IMR-90 (cell line): ENCODE measurements around the gene ATP2A3. TPM values are rescaled to one million over a fixed set of nuclear protein-coding genes. Genes with fewer than 3 reads are reported as not detected.

Source experiments
- ATAC-seq: fragments of 200-7000 bp; cut with Tn5 transposase; 2 replicates; pipeline ENCODE4 v1.9.1; 2020; ENCODE audit warnings: low read depth, mild to moderate bottlenecking, moderate library complexity
- BruUV-seq: library from RNA; stranded (reverse); fragments of 400-500 nt; replicated peaks from 2 replicates; lab custom pipeline; 2021; lab: Mats Ljungman, UMichigan
- CTCF ChIA-PET: fragments of 300-600 bp; formaldehyde crosslinking; extraction: SDS; loops from one replicate; lab custom pipeline; 2021; ENCODE audit warnings: antibody characterized with exemption; lab: Yijun Ruan, JAX
- POLR2A ChIA-PET: fragments of 300-600 bp; sonication (Branson Sonifier 250); formaldehyde crosslinking; loops from one replicate; lab custom pipeline; 2022; ENCODE audit warnings: antibody characterized with exemption; ENCODE audit not compliant: unreplicated experiment; lab: Charles Lee
- DNase-seq: peaks from one replicate; pipeline ENCODE4 v3.0.0; 2013
- H2AFZ ChIP-seq: replicated peaks from 2 replicates; pipeline ENCODE3; 2013; ENCODE audit warnings: low read length, mild to moderate bottlenecking; ENCODE audit not compliant: poor library complexity
- H2AK5ac ChIP-seq: 2 replicates; pipeline ENCODE4 v1.6.1; 2013; ENCODE audit warnings: low read depth, low read length, inconsistent platforms
- H2AK9ac ChIP-seq: replicated peaks from 2 replicates; pipeline ENCODE3; 2013; ENCODE audit warnings: mild to moderate bottlenecking, low read depth, low read length, moderate library complexity; ENCODE audit not compliant: poor library complexity
- H2BK120ac ChIP-seq: 2 replicates; pipeline ENCODE4 v1.6.1; 2013; ENCODE audit warnings: low read depth, low read length, inconsistent platforms
- H2BK15ac ChIP-seq: 3 replicates; pipeline ENCODE4 v1.6.1; 2013; ENCODE audit warnings: low read depth, low read length, inconsistent platforms
- H2BK20ac ChIP-seq: 2 replicates; pipeline ENCODE4 v1.6.1; 2013; ENCODE audit warnings: low read depth, mild to moderate bottlenecking, inconsistent platforms, low read length, moderate library complexity
- H2BK5ac ChIP-seq: 2 replicates; pipeline ENCODE4 v1.6.1; 2013; ENCODE audit warnings: mild to moderate bottlenecking, low read depth, low read length, inconsistent platforms; ENCODE audit not compliant: poor library complexity, severe bottlenecking
- H3K14ac ChIP-seq: replicated peaks from 2 replicates; pipeline ENCODE4 v1.6.1; 2013; ENCODE audit warnings: low read depth, low read length, inconsistent platforms
- H3K18ac ChIP-seq: 2 replicates; pipeline ENCODE4 v1.6.1; 2013; ENCODE audit warnings: low read depth, low read length, control low read depth
- H3K23ac ChIP-seq: 2 replicates; pipeline ENCODE4 v1.6.1; 2013; ENCODE audit warnings: low read depth, low read length, inconsistent platforms
- H3K27ac ChIP-seq: 2 replicates; pipeline ENCODE4 v1.5.1; 2013; ENCODE audit warnings: mild to moderate bottlenecking, control low read depth, low read length; ENCODE audit not compliant: insufficient read depth
- H3K27me3 ChIP-seq: 2 replicates; pipeline ENCODE4 v1.6.1; 2013; ENCODE audit warnings: low read length; ENCODE audit not compliant: control insufficient read depth, insufficient read depth
- H3K36me3 ChIP-seq: 2 replicates; pipeline ENCODE4 v1.6.1; 2013; ENCODE audit warnings: low read length, mixed read lengths; ENCODE audit not compliant: control insufficient read depth, insufficient read depth
- H3K4ac ChIP-seq: 2 replicates; pipeline ENCODE4 v1.6.1; 2013; ENCODE audit warnings: low read depth, low read length, inconsistent platforms
- H3K4me1 ChIP-seq: 2 replicates; pipeline ENCODE4 v1.6.1; 2013; ENCODE audit warnings: low read length, mixed read lengths; ENCODE audit not compliant: control insufficient read depth, insufficient read depth
- H3K4me2 ChIP-seq: 2 replicates; pipeline ENCODE4 v1.6.1; 2013; ENCODE audit warnings: low read depth, mild to moderate bottlenecking, control low read depth, low read length, moderate library complexity
- H3K4me3 ChIP-seq: 2 replicates; pipeline ENCODE4 v1.5.1; 2013; ENCODE audit warnings: low read depth, mild to moderate bottlenecking, control low read depth, low read length, moderate library complexity; ENCODE audit not compliant: insufficient read depth
- H3K56ac ChIP-seq: 2 replicates; pipeline ENCODE4 v1.6.1; 2013; ENCODE audit warnings: low read length, inconsistent platforms; ENCODE audit not compliant: insufficient read depth; ENCODE audit errors: extremely low read depth
- H3K79me1 ChIP-seq, 2 experiments: 2 replicates each; pipeline ENCODE4 v1.6.1; 2013; ENCODE audit warnings: low read length in 2 of 2, inconsistent platforms in 1 of 2, low read depth in 1 of 2
- H3K9ac ChIP-seq: 2 replicates; pipeline ENCODE4 v1.6.1; 2013; ENCODE audit warnings: low read depth, low read length, control low read depth
- H3K9me1 ChIP-seq: 2 replicates; pipeline ENCODE4 v1.6.1; 2013; ENCODE audit warnings: low read length, inconsistent platforms; ENCODE audit not compliant: insufficient read depth
- H3K9me3 ChIP-seq: 2 replicates; pipeline ENCODE4 v1.6.1; 2013; ENCODE audit warnings: low read length; ENCODE audit not compliant: control insufficient read depth, insufficient read depth
- H4K20me1 ChIP-seq: 2 replicates; pipeline ENCODE4 v1.6.1; 2013; ENCODE audit warnings: low read length, inconsistent platforms; ENCODE audit not compliant: insufficient read depth
- H4K5ac ChIP-seq: 2 replicates; pipeline ENCODE4 v1.6.1; 2013; ENCODE audit warnings: mild to moderate bottlenecking, low read depth, low read length, control low read depth
- H4K8ac ChIP-seq, 2 experiments: 2 replicates each; pipeline ENCODE4 v1.6.1; 2013; ENCODE audit warnings: low read depth in 2 of 2, low read length in 2 of 2, control low read depth in 1 of 2, inconsistent platforms in 1 of 2
- H4K91ac ChIP-seq: 2 replicates; pipeline ENCODE4 v1.6.1; 2013; ENCODE audit warnings: low read depth, low read length, inconsistent platforms; ENCODE audit not compliant: insufficient read depth
- BHLHE40 ChIP-seq: fragments of 150-350 bp; IDR thresholded peaks from 2 replicates; pipeline ENCODE4 v1.6.1; 2016; ENCODE audit warnings: mild to moderate bottlenecking, low read depth, low read length
- CEBPB ChIP-seq: IDR thresholded peaks from 2 replicates; pipeline ENCODE4 v1.6.1; 2012; ENCODE audit warnings: low read depth, low read length, improper control_type of control experiment
- CHD1 ChIP-seq: IDR thresholded peaks from 2 replicates; pipeline ENCODE4 v1.6.1; 2012; ENCODE audit warnings: low read depth, low read length, improper control_type of control experiment
- MAFK ChIP-seq: IDR thresholded peaks from 2 replicates; pipeline ENCODE4 v1.6.1; 2012; ENCODE audit warnings: low read depth, low read length, improper control_type of control experiment
- SMC3 ChIP-seq: fragments of 150-350 bp; IDR thresholded peaks from 2 replicates; pipeline ENCODE4 v1.6.1; 2016; ENCODE audit warnings: low read depth, mild to moderate bottlenecking, antibody characterized with exemption, low read length, moderate library complexity
- WGBS, 2 experiments: methylation state at CpG; one replicate each; pipeline versions ENCODE4 v1.1.5 to v1.1.7; 2013; ENCODE audit warnings: missing lambda C conversion rate in 2 of 2; ENCODE audit not compliant: insufficient read length in 1 of 2; ENCODE audit errors: extremely low coverage in 2 of 2; 5-methylcytosine and 5-hydroxymethylcytosine counted together
- dilution Hi-C: fragments of 300-500 bp; cut with HindIII; formaldehyde crosslinking; loops from one replicate; pipeline ENCODE4 v1.14.3; 2018; ENCODE audit warnings: low sequenced_read_pairs; ENCODE audit not compliant: unreplicated experiment
- in situ Hi-C: fragments of 300-500 bp; cut with MboI; formaldehyde crosslinking; loops from 3 replicates; pipeline ENCODE4 v1.14.3; 2019; ENCODE audit warnings: low sequenced_read_pairs, inconsistent platforms, mixed read lengths
- intact Hi-C: fragments of 100-400 bp; cut with micrococcal nuclease; formaldehyde crosslinking; loops from 2 replicates; pipeline ENCODE4 v1.10.0; 2022
- polyA plus RNA-seq, 3 experiments: library from polyadenylated mRNA; depleted of rRNA; stranded (reverse); fragments of >200 nt; gene quantifications; 2 replicates each; pipeline ENCODE4 v1.2.3, GENCODE V29; 2012; ENCODE audit warnings: low replicate concordance in 1 of 3
- total RNA-seq: library from RNA; depleted of rRNA; stranded (reverse); fragments of >200 nt; gene quantifications from 2 replicates; pipeline ENCODE4 v1.2.3, GENCODE V29; 2012
- TF ChIP-seq, protein P1 (sequence below): conservative IDR thresholded peaks from 2 replicates; pipeline ENCODE4 v1.5.1; 2012; ENCODE audit warnings: mild to moderate bottlenecking, low read depth, low read length, improper control_type of control experiment
- TF ChIP-seq, protein P2 (sequence below): fragments of 150-350 bp; IDR thresholded peaks from 2 replicates; pipeline ENCODE4 v1.6.1; 2017; ENCODE audit warnings: mild to moderate bottlenecking, antibody characterized with exemption, low read length, low read depth

Gene ATP2A3
- total and polyA plus RNA-seq, 2 of the 4 experiments (the other 2 are of a cell fraction) = 0.18 to 0.63 TPM

DNA sequence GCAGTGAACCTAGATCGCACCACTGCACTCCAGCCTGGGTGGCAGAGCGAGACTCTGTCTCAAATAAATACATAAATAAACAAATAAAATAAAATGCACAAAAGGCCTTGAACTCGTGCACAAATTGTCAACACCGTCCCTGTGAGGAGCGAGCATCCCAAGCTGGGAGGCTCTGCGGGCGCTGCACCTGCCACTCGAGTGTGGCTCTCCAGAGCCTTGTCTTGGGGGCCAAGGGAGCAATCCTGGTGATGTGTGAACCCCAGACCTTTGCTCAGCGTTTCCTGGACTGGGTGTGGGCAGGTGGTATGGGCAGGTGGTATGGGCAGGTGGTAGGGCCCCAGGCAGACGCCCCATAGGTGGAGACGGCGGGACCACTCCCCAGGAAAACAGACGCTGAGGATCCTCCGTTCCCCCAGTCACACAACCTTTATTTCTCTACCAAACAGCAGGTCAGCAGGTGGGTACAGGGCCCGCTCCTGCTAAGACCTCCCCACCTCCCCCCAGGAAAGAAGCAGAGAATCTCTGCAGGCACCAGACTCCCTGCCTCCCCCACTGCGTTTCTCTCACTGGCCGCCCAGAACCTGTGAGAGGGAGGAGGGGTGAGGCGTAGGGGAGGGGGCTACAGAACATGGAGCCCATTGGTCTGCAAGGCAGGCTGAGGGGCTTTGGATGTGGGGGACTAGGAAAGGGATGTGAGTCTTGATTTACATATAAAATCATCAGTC is 40.6 kb downstream of the ATP2A3 start:
- Histone ChIP-seq H3K23ac (no peak overlapping the region), H2AFZ (no peak overlapping the region), H3K36me3 (no peaks in the 10 kb centered on the region), H4K8ac (no peak overlapping the region), H3K9ac (no peak overlapping the region), H2BK20ac (no peak overlapping the region), H2BK120ac (no peak overlapping the region), H3K56ac (no peak overlapping the region), H2BK15ac (no peak overlapping the region), H2AK9ac (no peak overlapping the region), H3K14ac (no peak overlapping the region), H4K5ac (no peak overlapping the region), H3K9me1 (no peaks in the 10 kb centered on the region), H4K91ac (no peak overlapping the region), H2BK5ac (no peak overlapping the region), H4K20me1 (no peaks in the 10 kb centered on the region), H3K79me1 (no peaks in the 10 kb centered on the region), H3K9me3 (no peaks in the 10 kb centered on the region), H3K4me1 (peaks cover 3% of the 10 kb centered on the region; the same call in 1 of the 2 replicates), H3K4me3 (no peak overlapping the region), H3K27ac (no peak overlapping the region), H3K27me3 (peaks cover 5% of the 10 kb centered on the region; the same call in 1 of the 2 replicates), H3K18ac (no peak overlapping the region), H2AK5ac (no peak overlapping the region), H3K4ac (no peak overlapping the region), H3K4me2 (no peak overlapping the region)
- POLR2A ChIA-PET = no interaction called here
- dilution Hi-C loops (no loop called here), in situ Hi-C loops (no loop called here), intact Hi-C loops (no loop called here)
- no peak for ATAC-seq
- TF ChIP-seq, protein P1, sequence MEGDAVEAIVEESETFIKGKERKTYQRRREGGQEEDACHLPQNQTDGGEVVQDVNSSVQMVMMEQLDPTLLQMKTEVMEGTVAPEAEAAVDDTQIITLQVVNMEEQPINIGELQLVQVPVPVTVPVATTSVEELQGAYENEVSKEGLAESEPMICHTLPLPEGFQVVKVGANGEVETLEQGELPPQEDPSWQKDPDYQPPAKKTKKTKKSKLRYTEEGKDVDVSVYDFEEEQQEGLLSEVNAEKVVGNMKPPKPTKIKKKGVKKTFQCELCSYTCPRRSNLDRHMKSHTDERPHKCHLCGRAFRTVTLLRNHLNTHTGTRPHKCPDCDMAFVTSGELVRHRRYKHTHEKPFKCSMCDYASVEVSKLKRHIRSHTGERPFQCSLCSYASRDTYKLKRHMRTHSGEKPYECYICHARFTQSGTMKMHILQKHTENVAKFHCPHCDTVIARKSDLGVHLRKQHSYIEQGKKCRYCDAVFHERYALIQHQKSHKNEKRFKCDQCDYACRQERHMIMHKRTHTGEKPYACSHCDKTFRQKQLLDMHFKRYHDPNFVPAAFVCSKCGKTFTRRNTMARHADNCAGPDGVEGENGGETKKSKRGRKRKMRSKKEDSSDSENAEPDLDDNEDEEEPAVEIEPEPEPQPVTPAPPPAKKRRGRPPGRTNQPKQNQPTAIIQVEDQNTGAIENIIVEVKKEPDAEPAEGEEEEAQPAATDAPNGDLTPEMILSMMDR = no peak
- TF ChIP-seq SMC3 (no peak), CEBPB (no peak), BHLHE40 (no peak), CHD1 (no peak), MAFK (no peak)
- TF ChIP-seq, protein P2, sequence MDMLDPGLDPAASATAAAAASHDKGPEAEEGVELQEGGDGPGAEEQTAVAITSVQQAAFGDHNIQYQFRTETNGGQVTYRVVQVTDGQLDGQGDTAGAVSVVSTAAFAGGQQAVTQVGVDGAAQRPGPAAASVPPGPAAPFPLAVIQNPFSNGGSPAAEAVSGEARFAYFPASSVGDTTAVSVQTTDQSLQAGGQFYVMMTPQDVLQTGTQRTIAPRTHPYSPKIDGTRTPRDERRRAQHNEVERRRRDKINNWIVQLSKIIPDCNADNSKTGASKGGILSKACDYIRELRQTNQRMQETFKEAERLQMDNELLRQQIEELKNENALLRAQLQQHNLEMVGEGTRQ = no peak
- BruUV-seq = no TSS peak
- WGBS, 2 experiments = 86% methylated on average over 5 of the region's 18 CpGs; no CpG with 5 or more reads in 1 of the 2 experiments
- no peak for DNase-seq
- CTCF ChIA-PET = interaction anchor here (0.7 to 1.2 kb wide), 2 partner anchors 9 to 10 kb away, joined by 3 to 9 read pairs; no protein-coding TSS in a partner anchor
